RWPE2 (cell line): Measurements from ENCODE around the gene OGA.

Source experiments
- ATAC-seq: fragments of 200-7000 bp; cut with Tn5 transposase; 3 replicates; pipeline ENCODE4 v1.9.1; 2021; ENCODE audit warnings: low read depth
- DNase-seq: peaks from one replicate; pipeline ENCODE4 v3.0.0-alpha.2; 2020; ENCODE audit warnings: low spot score
- H3K27ac ChIP-seq: fragments of 450-650 bp; 2 replicates; pipeline ENCODE4 v1.5.1; 2017; ENCODE audit warnings: mild to moderate bottlenecking; ENCODE audit not compliant: poor library complexity, severe bottlenecking
- H3K27me3 ChIP-seq: fragments of 250-450 bp; sonication (Bioruptor Pico); 2 replicates; pipeline ENCODE4 v1.5.1; 2021; ENCODE audit warnings: mild to moderate bottlenecking, moderate library complexity; ENCODE audit not compliant: insufficient read depth, poor library complexity, severe bottlenecking
- H3K36me3 ChIP-seq: fragments of 250-450 bp; sonication (Bioruptor Pico); 2 replicates; pipeline ENCODE4 v1.5.1; 2020; ENCODE audit warnings: low read depth, mild to moderate bottlenecking, moderate library complexity
- H3K4me1 ChIP-seq: fragments of 250-450 bp; sonication (Bioruptor Pico); 2 replicates; pipeline ENCODE4 v1.5.1; 2021; ENCODE audit warnings: mild to moderate bottlenecking, moderate library complexity; ENCODE audit not compliant: insufficient read depth, poor library complexity, severe bottlenecking
- H3K4me3 ChIP-seq: fragments of 250-450 bp; sonication (Bioruptor Pico); 2 replicates; pipeline ENCODE4 v1.5.1; 2021; ENCODE audit warnings: mild to moderate bottlenecking, moderate library complexity; ENCODE audit not compliant: severe bottlenecking
- H3K9me3 ChIP-seq: fragments of 250-450 bp; sonication (Bioruptor Pico); 2 replicates; pipeline ENCODE4 v1.5.1; 2021; ENCODE audit warnings: mild to moderate bottlenecking, moderate library complexity; ENCODE audit not compliant: severe bottlenecking
- TF ChIP-seq, protein P1 (sequence below): fragments of 450-650 bp; IDR thresholded peaks from one replicate; pipeline ENCODE4 v1.5.1; 2017; ENCODE audit warnings: mild to moderate bottlenecking, moderate library complexity; ENCODE audit not compliant: poor library complexity, severe bottlenecking

OGA gene

DNA sequence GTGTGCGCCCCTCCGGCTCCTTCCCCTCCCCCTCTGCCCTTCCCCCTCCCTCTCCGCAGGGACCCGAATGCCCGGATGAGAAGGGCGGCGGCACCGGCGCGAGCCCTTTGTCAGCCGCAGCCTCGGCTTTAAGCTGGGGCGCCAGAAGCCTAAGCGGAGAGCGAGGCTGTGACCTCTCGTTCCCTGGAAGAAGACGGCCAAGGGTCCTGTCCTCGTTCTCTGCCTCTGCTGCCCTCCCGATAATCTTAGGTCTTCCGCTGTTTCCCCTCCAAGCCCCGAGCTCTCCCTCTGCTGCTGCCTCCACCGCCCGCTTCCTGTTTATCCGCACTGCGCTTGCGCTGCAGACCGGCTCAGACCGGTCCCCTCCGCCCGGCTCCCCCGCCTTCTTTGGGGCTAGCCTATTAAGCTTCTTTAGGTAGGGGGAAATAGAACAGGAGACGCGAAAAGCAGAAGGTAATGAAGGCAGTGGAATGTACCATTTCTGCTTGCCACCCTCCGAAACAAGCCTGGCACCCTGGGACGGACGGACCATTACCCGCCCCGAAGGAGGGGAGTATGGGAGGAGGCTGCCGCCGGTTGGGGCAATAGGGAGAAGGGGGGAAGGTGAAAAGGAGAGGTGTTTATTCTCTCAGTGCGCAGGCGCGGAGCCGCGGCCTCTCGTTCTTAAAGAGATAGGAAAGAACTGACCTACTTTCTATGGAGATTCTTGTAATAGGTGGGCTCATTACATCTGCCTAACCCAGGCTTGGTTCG is at the start of gene OGA:
Gene OGA, minus strand, starts transcription at position 326 of the 753 bp plus-strand sequence. CDS start 422 bp downstream, outside the sequence.
- ATAC-seq (peak; percentile 86), DNase-seq (peak; percentile 99)
- no peaks in the 10 kb centered on the region for H3K9me3 ChIP-seq
- H3K36me3 ChIP-seq: peaks cover 24% of the 10 kb centered on the region
- peak within 1 kb of the TSS; percentile 81 for H3K27ac ChIP-seq
- peaks cover 7% of the 10 kb centered on the region for H3K4me1 ChIP-seq
- TF ChIP-seq, protein P1, sequence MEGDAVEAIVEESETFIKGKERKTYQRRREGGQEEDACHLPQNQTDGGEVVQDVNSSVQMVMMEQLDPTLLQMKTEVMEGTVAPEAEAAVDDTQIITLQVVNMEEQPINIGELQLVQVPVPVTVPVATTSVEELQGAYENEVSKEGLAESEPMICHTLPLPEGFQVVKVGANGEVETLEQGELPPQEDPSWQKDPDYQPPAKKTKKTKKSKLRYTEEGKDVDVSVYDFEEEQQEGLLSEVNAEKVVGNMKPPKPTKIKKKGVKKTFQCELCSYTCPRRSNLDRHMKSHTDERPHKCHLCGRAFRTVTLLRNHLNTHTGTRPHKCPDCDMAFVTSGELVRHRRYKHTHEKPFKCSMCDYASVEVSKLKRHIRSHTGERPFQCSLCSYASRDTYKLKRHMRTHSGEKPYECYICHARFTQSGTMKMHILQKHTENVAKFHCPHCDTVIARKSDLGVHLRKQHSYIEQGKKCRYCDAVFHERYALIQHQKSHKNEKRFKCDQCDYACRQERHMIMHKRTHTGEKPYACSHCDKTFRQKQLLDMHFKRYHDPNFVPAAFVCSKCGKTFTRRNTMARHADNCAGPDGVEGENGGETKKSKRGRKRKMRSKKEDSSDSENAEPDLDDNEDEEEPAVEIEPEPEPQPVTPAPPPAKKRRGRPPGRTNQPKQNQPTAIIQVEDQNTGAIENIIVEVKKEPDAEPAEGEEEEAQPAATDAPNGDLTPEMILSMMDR: no peak
- peak within 1 kb of the TSS; percentile 77 for H3K4me3 ChIP-seq
- no peaks in the 10 kb centered on the region for H3K27me3 ChIP-seq

DNA sequence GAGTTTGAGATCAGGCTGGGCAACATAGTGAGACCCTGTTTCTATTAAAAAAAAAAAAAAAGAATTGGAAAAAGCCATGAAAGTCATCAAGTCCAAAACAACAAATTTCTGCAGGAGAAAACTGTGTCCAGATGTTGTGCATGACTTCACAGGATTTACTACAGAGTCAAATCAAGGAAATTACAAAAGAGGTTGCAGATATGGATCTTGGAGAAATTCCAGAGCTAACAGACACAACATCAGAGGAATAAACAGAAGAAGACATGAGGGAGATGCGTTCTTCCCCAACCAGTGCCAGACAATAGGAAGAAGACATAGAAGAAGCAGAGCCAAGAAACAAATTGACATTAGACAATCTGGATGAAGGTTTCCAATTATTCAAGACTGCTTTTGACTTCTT is 49.7 kb upstream of the OGA start:
- Histone ChIP-seq H3K27ac (no peak overlapping the region), H3K4me3 (no peak overlapping the region), H3K36me3 (no peaks in the 10 kb centered on the region), H3K27me3 (no peaks in the 10 kb centered on the region), H3K4me1 (no peaks in the 10 kb centered on the region), H3K9me3 (no peaks in the 10 kb centered on the region)
- DNase-seq (no peak), ATAC-seq (no peak)
- TF ChIP-seq, protein P1: no peak

GRCh38 chr10:101859530-101859929 is 41.3 kb upstream of the OGA start:
- H3K27me3 ChIP-seq: no peaks in the 10 kb centered on the region
- H3K4me3 ChIP-seq: no peak overlapping the region
- H3K27ac ChIP-seq: no peak overlapping the region
- H3K4me1 ChIP-seq: no peaks in the 10 kb centered on the region
- TF ChIP-seq, protein P1: no peak
- H3K36me3 ChIP-seq: no peaks in the 10 kb centered on the region
- no peaks in the 10 kb centered on the region for H3K9me3 ChIP-seq
- DNase-seq (no peak), ATAC-seq (no peak)

- Histone ChIP-seq H3K27me3 (no peaks in the 10 kb centered on the region), H3K27ac (no peak overlapping the region), H3K4me1 (no peaks in the 10 kb centered on the region), H3K4me3 (no peak overlapping the region), H3K36me3 (no peaks in the 10 kb centered on the region), H3K9me3 (no peaks in the 10 kb centered on the region)
- no peak for DNase-seq
- ATAC-seq: no peak
- TF ChIP-seq, protein P1: no peak
These were observed 40.7 kb upstream of the OGA start for GRCh38 chr10:101858723-101859500.
